ENCODE measurements around the gene VPS25.
A peak's percentile ranks its signal among the peaks of the same experiment; 100 is the strongest.

The VPS25 gene

DNA sequence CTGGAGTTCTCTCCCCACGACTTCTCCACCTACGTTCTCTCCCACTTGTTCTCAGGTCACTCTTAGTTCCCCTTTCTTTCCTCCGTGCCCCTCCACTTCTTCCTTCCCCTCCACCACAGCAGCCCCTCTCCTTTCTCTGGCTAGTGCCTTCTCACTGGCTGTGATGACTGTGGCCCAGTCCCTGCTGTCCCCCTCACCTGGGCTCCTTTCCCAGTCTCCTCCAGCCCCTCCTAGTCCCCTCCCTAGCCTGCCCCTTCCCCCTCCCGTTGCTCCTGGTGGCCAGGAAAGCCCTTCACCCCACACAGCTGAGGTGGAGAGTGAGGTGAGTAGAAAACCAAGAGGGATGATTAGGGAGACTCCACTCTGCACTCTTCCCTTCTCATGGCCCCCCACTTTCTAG lies 21.8 kb downstream of the VPS25 start:
- DNase-seq (ENCODE audit: low read depth in 2 of 2, low spot score in 1 of 2): no peak

DNA sequence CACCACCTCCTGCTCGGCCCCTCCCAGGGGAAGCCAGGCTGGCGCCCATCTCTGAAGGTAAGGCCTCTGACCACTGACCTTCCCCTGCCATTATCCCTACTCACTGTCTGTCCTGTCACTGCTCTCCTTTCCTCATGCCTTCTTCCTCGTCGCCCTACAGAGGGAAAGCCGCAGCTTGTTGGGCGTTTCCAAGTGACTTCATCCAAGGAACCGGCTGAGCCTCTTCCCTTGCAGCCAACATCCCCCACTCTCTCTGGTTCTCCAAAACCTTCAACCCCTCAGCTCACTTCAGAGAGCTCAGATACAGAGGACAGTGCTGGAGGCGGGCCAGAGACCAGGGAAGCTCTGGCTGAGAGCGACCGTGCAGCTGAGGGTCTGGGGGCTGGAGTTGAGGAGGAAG lies 22.2 kb downstream of the VPS25 start:
- DNase-seq (ENCODE audit: low read depth in 2 of 2, low spot score in 1 of 2): no peak

GRCh38 chr17:42796066-42796758 lies 23.0 kb downstream of the VPS25 start:
- DNase-seq (ENCODE audit: low read depth in 2 of 2, low spot score in 1 of 2): no peak

DNA sequence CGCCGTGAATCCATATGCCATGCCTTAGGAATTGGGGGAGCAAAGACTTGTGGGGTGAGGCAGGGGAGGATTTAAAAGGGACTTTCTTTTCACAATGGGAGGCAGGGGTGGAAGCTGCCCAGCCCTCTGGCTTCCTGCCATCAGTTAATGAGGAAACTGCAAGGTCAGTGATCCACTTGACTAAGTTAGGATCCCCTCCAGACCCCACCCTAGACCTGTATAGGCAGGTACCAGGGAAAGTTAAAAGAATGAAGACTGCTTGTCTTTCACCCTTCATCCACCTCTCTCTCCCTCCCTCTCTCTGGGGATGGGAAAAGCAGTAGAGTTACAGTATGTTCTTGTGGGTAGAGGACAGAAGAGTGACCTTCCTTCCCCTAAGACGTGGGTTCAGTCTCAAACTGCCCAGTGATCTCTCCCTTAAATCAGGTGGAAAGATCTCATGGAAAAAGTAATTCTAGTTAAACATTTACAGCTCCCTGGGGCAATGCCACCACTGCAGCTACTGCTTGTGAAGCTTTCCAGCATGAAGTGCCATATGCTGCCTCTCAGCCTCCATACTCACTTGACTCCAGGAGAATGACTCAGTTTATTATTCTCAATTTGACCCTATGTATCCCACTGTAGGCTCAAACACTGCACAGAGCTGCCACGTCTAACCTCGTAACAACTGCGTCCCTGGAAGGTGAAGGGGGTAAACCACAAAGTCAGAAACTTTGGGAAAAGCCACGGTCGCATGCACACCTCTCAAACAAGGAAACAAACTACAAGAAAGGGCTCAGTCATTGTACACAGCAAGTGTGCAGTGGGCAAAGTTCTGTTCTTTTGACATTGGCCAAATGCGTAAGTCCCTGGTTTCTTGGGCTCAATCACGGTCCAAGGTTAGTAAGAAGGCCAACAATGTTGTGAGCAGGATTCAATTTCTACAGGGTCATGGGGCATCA lies 24.1 kb downstream of the VPS25 start:
- DNase-seq (ENCODE audit: low read depth in 2 of 2, low spot score in 1 of 2): no peak

- DNase-seq (ENCODE audit: low read depth in 2 of 2, low spot score in 1 of 2): no peak
Measured at GRCh38 chr17:42798011-42798382, 24.7 kb downstream of the VPS25 start.

DNA sequence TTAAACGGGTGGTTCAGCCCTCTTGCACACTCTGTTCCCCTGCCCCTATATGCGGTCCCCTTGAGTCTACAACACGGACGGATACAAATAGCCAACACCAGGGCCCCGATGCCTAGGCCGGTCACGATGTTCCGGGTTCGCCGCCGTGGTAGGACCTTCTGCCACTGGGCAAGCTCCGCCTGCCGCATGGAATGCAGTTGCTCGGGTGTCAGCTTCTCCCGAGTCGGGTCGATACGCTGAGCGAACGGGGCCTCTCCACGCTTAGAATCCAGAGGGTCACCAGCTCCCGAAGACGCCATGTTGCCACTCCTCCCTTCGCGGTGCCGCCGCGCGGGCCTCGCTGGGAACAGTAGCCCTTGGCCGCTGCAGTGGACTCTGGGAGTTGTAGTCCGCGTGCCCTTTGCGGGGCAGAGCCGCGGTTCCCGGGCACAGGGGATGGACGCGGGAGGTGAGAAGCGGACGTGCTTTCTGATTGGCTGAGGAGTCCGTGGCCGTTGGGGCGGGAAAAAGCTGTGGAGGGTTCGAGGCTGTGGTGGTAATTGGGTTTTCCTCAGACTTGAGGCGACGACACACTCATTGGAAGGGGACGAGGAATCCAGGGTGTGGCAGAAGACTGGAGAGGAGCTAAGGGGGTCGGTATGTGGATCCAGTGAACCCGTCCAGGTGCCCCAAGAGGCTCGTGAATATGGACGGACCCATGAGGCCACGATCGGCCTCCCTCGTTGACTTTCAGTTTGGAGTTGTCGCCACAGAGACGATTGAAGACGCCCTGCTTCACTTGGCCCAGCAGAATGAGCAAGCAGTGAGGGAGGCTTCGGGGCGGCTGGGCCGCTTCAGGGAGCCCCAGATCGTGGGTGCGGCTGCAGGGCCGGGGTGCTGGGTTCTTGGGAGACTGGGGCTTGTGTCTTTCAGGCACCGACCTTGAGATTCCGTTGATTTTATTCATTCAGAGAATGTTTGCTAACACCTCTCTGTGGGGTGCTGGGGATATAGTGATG lies 25.4 kb downstream of the VPS25 start, which contains the start of the genes CNTD1 and COA3:
Gene CNTD1, plus strand, starts transcription at position 479 of the 998 bp plus-strand sequence. Its CDS starts 207 bp downstream, at position 686.
Gene COA3, minus strand, starts transcription at position 322 of the 998 bp plus-strand sequence. Its CDS starts 23 bp downstream, at position 299.
- DNase-seq (ENCODE audit: low read depth in 2 of 2, low spot score in 1 of 2): peak; percentile 43

GRCh38 chr17:42803074-42803883 lies 30.0 kb downstream of the VPS25 start:
- no peak for DNase-seq (ENCODE audit: low read depth in 2 of 2, low spot score in 1 of 2)

- no peak for DNase-seq (ENCODE audit: low read depth in 2 of 2, low spot score in 1 of 2)
Measured at GRCh38 chr17:42804918-42805367, 31.7 kb downstream of the VPS25 start.

GRCh38 chr17:42806249-42806648 lies 33.0 kb downstream of the VPS25 start:
- no peak for DNase-seq (ENCODE audit: low read depth in 2 of 2, low spot score in 1 of 2)

DNA sequence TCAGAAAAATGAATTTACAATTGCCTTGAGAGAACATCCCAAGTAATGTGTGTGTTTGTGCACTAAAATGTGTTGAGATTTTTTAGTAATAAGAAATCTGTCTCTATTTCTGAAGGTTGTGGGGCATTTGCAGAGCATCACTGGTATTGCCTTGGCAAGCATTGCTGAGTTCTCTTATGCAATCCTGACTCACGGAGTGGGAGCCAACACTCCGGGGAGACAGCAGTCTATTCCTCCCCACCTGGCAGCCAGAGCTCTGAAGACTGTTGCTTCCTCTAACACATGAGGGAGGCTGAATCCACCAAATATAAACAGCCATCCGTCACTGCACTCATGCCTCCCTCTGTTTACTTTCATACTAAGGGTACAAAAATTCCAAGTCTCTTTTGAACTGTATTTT lies 36.0 kb downstream of the VPS25 start:
- DNase-seq (ENCODE audit: low read depth in 2 of 2, low spot score in 1 of 2): no peak

DNA sequence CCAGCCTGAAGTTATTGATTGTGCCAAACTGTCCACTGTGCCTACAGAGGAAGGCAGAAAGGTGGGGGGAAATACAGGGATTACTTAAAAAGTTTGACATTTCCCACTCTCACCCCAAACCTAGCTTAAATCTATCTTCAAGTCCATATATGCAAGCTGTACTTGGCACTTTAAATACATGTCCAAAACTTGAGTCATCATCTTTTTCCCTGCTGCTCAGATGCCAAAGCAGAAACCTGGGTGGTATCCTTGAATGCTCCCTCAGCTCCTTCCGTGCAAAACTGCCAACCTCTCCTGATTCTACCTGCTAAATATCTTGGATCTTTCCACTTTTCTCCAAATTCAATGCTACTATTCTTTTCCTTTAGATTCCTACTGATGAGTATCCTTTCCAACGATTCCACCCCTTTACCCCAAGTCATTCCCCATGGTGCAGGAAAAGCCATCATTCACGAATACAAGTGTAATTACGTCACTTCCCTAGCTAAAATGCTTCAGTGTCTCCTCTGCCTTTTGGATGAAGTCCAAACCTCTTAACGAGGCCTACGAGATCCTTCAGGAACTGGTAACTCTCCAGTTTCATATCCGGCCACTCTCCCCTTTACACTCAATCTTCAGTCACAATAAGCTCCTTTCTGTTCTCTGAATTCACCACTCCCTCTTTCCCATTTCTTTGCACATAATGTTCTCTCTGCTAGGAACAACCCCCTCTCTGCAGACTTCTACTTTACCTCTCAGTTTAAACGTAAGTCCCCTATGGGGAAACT lies 41.6 kb downstream of the VPS25 start:
- no peak for DNase-seq (ENCODE audit: low read depth in 2 of 2, low spot score in 1 of 2)

- DNase-seq (ENCODE audit: low read depth in 2 of 2, low spot score in 1 of 2): no peak
Measured at GRCh38 chr17:42817866-42818265, 44.6 kb downstream of the VPS25 start.

- no peak for DNase-seq (ENCODE audit: low read depth in 2 of 2, low spot score in 1 of 2)
Measured at GRCh38 chr17:42818379-42818778, 45.1 kb downstream of the VPS25 start.

DNA sequence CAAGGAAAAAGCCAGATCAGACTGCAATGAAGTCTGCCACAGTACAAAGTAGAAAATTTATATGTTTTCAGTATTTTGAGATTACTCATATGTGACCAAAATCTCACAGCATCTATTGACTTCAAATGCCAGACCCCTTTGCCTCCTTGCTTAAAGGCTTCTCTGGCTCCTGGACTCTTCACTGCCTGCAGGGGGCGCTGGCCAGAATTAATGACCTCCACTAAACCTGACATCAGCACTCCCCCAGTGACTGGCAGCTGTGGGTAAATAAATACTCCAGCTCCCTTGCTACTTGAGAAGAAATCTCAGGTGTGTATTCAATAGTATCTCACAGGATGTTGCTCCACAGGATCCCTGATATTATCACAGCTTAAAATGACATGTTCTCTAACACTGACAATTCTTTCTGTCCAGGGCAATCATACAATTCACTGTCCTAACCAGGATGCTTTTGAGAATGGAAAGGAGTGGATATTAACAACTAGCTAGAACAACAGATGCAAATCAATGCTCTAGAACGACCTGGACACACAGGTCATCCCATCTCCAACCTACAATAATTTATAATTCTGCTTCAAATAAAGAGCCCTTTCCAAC lies 46.8 kb downstream of the VPS25 start:
- DNase-seq (ENCODE audit: low read depth in 2 of 2, low spot score in 1 of 2): peak; percentile 24 to 31

GRCh38 chr17:42821176-42821575 lies 47.9 kb downstream of the VPS25 start:
- no peak for DNase-seq (ENCODE audit: low read depth in 2 of 2, low spot score in 1 of 2)

GRCh38 chr17:42827472-42827871 lies 54.2 kb downstream of the VPS25 start:
- DNase-seq (ENCODE audit: low read depth in 2 of 2, low spot score in 1 of 2): no peak
